HG02938 (cell line): ENCODE results near the gene CALHM6.
A peak's percentile ranks its signal among the peaks of the same experiment; 100 is the strongest.
"Not testable (repeated sequence)": the region's sequence is repeated elsewhere in the genome, so short reads cannot be mapped to it uniquely, and the experiment has no call there.

Source experiments
- ATAC-seq: cut with Tn5 transposase; IDR thresholded peaks from one replicate; pipeline ENCODE4 v1.9.1; 2021; ENCODE audit warnings: mild to moderate bottlenecking, moderate library complexity; ENCODE audit not compliant: unreplicated experiment

The CALHM6 gene

GRCh38 chr6:116475141-116475540 is 14.0 kb downstream of the CALHM6 start:
- no peak for ATAC-seq

- ATAC-seq: peak; percentile 100
These were observed 15.0 kb downstream of the CALHM6 start for GRCh38 chr6:116476002-116476678.

GRCh38 chr6:116482780-116483179 is 21.6 kb downstream of the CALHM6 start:
- no peak for ATAC-seq

GRCh38 chr6:116483616-116484015 is 22.4 kb downstream of the CALHM6 start:
- no peak for ATAC-seq

GRCh38 chr6:116485559-116486184 is 24.5 kb downstream of the CALHM6 start:
- no peak for ATAC-seq

- ATAC-seq: no peak
These were observed 30.6 kb downstream of the CALHM6 start for GRCh38 chr6:116491610-116492330.

- no peak for ATAC-seq
These were observed 31.3 kb downstream of the CALHM6 start for GRCh38 chr6:116492331-116493067.

- ATAC-seq: not testable (repeated sequence)
These were observed 34.0 kb downstream of the CALHM6 start for GRCh38 chr6:116495161-116495560.

- no peak for ATAC-seq
These were observed 36.0 kb downstream of the CALHM6 start for GRCh38 chr6:116497113-116497676.

GRCh38 chr6:116500969-116501433 is 39.8 kb downstream of the CALHM6 start:
- ATAC-seq: no peak

GRCh38 chr6:116507324-116507723 is 46.1 kb downstream of the CALHM6 start:
- no peak for ATAC-seq

GRCh38 chr6:116508527-116508926 is 47.4 kb downstream of the CALHM6 start:
- no peak for ATAC-seq

GRCh38 chr6:116511424-116512110 is 50.4 kb downstream of the CALHM6 start, which contains the start of gene CALHM5:
Gene CALHM5, plus strand, starts transcription at chr6:116511639. Its CDS starts 58 bp downstream, at chr6:116511697.
- ATAC-seq: no peak

- ATAC-seq: peak; percentile 93
These were observed 51.0 kb downstream of the CALHM6 start for GRCh38 chr6:116512111-116512559.

GRCh38 chr6:116512734-116513133 is 51.6 kb downstream of the CALHM6 start:
- ATAC-seq: no peak
